CD4-positive, alpha-beta T cell (primary cell): ENCODE measurements around the gene TLR8. TPM values are rescaled to one million over a fixed set of nuclear protein-coding genes. Genes with fewer than 3 reads are reported as not detected.

Source experiments
- total RNA-seq, 174 experiments: library from RNA in 2 of 174; stranded (reverse) in 2 of 174; gene quantifications; one replicate each; pipeline ENCODE4 v1.2.3 and lab custom pipeline; 2021 to 2026

TLR8 gene
- total RNA-seq, 2 experiments from 2014 or later: 0.08 TPM

Other genes with a start within 250 kb of the TLR8 start
- gene PRPS2, start 115.2 kb upstream of the TLR8 start, total RNA-seq: 10 to 100 TPM; 13.2 to 17.7 TPM
- under 1 TPM in 1 of 2 experiments, not detected in 1; 0.06 TPM for gene TLR7, start 39.5 kb upstream of the TLR8 start, total RNA-seq
- gene TMSB4X, start 68.5 kb downstream of the TLR8 start, total RNA-seq: 1,000 to 10,000 TPM; 2,621 to 2,738 TPM
- gene FAM9C, start 138.0 kb downstream of the TLR8 start, total RNA-seq: not detected